G401.6 (cell line): Measurements from ENCODE around the gene MACROD1.
A peak's percentile ranks its signal among the peaks of the same experiment; 100 is the strongest.
"Not testable (repeated sequence)": the region's sequence is repeated elsewhere in the genome, so short reads cannot be mapped to it uniquely, and the experiment has no call there.

ENCODE experiments used
- FAIRE-seq: peaks from 2 replicates; lab custom pipeline; 2012; peaks lifted over from hg19 to GRCh38; lab: Jason Lieb, UNC

MACROD1 gene

DNA sequence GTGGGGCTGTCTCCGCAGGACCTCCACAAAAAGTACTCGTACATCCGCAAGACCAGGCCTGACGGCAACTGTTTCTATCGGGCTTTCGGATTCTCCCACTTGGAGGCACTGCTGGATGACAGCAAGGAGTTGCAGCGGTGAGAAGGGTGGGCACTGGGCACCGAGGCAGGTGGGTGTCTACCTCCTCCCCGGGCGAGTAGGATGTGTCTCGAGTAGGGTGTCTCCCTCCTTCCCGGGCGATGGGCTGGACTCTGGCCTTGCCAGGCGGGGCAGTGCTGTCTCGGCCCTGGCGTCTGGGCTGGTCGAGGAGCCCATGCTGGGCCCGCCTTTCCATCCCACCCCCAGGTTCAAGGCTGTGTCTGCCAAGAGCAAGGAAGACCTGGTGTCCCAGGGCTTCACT lies 169.4 kb downstream of the MACROD1 start:
- no peak for FAIRE-seq

DNA sequence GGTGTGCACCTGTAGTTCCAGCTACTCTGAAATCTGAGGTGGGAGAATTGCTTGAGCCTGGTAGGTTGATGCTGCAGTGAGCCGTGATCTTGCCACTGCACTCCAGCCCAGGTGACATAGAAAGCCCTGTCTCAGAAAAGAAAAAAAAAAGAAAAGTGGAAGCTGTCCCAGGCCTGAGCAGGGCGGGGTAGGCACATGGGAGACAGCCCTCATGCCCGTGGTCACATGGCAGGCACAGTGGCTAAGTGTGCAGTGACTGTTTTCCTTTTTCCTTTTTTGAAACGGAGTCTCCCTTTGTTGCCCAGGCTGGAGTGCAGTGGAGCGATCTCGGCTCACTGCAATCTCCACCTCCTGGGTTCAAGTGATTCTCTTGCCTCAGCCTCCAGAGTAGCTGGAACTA lies 171.9 kb downstream of the MACROD1 start:
- no peak for FAIRE-seq

DNA sequence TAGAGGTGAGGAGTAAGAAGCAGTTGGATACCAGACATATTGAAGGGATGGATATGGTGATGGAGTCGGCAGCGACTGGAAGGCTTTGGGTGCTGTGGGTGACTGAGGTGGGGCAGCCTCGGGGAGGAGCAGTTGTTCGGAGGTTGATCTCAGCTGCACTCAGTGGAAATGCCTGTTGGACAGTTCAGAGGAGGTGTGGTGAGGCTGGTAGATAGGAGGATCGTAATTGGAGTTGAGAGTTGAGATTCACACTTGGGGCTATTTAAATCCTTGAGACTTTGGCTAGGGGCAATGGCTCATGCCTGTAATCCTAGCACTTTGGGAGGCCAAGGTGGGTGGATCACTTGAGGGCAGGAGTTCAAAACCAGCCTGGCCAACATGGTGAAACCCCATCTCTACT lies 172.8 kb downstream of the MACROD1 start:
- no peak for FAIRE-seq

DNA sequence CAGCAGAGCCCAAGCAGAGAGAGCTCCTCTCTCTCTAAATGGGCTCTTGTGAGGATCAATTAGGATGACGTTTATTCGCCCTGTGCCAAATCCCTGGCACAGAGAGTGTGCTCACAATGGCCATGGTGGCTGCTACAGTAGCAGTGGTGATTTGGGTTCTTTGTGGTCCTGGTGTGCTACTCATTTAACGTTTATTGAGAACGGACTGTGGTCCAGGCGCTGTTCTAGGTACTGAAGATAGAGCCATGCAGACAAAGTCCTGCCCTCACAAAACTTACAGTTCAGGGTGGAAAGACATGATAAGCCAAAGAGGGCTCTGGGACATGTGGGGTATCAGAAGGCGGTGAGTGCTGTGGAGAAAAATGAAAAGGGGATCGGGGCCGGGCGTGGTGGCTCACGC lies 174.4 kb downstream of the MACROD1 start:
- no peak for FAIRE-seq

DNA sequence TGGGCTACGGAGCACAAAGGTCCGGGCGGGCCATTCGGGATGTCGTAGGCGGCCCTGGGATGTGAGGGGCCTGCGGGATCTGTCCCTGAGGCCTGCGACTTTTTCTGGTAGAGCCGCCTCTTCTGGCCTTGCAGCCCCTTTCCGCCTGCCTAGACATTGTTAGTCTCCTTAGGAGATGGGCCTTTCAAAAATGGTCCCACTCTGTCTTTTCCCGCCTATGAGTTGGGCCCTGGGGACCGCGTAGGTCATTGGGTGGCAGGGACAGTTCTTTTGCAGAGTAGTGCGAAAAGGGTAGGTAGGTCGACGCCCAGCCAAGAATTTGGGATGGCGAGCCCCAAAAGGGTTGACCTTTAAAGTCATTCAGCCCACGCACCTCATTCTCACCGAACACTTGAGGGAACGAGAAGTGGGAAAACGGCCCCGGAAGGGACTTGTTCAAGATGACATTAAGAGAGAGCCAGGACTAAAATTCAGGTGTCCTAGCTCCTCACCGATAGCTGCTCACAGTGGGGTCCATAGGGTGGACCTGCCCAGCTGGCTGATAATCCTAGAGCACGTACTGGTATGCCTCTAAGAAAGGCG lies 178.9 kb downstream of the MACROD1 start:
- no peak for FAIRE-seq

DNA sequence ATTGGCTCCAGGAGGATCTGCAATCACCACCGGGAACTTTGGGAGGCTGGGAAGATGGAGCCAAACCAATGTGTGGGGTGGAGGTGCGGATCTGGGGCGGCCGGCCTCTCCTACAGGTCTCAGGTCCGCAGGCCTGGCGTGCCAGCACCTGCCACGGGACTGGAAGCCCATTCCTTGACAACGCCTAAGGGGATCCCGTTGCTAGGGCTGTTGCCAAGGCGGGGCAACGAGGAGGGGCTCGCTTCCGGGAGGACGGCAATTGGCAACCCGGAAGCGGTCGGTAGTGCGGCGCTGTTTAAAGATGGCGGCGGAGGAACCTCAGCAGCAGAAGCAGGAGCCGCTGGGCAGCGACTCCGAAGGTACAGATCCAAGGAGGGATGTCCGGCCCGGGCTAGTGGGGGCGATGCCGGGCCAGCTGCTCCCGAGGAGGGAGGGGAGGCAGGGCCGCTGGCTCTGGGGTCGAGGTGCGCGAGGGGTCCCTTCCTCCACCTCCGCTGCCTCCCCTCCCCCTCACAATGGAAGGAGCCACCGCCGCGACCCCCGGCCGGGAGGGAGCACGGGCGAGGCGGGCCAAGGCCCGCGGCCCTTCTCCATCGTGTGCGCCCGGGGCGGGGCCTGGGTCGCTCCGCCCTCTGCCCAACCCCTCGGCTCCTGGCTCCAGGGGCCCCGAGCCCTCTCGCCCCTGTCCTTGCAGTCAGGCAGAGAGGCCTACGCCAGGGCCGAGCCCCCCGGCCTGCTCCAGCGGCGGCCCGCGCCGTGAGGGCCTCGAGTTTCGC lies 179.6 kb downstream of the MACROD1 start, which contains the start of gene OTUB1:
TSS of gene OTUB1 (plus strand) at position 283 of the 776 bp plus-strand sequence. CDS start at position 302, 19 bp downstream.
- FAIRE-seq = peak; percentile 97

DNA sequence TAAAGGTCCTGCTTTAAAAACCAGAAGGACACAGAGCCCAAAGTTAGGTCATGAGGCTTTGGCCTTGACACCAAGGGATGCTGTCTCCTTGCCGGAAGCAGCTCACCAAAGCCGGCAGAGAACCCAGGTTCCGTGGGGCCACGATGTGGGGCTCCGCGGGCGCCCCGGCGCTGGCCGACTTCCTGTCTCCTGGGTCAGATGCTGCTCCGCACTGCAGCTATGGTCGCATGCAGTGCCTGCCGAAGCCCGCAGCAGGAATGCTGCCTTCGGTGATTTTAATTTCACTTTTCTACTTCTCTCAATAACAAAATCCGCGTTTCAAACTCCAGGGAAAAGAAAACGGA lies 180.1 kb downstream of the MACROD1 start:
- FAIRE-seq = no peak

DNA sequence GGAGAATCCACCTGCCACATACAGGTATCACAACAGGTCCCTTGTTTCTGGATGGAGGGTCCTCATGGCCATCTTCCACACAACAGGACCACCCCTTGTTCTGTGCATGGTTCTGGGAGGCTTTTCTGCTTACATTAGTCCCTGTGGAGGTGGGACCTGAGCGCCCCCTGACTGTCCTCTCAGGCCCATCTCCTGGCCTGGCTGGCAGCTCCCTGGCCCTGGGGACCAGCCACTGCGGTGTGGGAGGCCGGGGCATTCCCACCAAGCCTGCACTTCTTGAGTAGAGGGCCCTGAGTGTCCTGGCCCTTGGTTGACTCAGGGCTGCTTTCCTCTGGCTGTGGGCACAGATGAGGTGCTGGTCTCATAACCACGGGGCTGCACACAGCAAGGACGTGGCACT lies 186.5 kb downstream of the MACROD1 start:
- no peak for FAIRE-seq

DNA sequence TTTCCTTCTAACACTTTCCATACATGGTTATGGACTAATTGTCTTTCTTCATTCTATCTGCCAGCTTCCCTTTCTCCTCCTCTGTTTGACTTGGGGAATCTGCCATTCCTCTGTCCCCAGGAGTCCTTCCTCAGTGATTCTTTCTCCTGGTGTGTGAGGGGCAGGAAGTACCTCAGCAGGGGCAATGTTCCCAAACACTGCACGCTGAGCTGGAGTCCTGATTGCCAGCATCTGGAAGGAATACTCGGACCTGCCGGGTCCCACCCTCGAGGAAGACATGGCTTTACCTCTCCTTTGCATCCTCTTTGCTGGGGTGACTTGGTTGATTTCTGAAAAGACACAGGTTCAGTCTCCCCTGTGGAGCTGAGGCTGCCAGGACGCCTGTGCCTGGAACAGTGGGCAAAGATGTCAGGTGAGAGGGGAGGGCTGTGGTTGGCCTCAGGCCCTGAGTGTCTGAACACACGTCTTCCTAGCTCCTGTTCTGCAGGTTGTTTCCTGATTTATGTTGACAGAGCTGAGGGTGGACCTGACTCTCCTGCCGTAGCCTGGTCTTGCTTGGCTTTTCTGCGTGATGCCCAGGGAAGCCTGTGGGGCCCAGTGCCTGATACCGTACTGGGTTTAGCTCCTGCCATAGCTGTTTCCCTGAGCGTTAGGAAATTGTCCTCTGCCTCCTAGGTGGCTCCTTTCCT lies 187.2 kb downstream of the MACROD1 start:
- FAIRE-seq = no peak

DNA sequence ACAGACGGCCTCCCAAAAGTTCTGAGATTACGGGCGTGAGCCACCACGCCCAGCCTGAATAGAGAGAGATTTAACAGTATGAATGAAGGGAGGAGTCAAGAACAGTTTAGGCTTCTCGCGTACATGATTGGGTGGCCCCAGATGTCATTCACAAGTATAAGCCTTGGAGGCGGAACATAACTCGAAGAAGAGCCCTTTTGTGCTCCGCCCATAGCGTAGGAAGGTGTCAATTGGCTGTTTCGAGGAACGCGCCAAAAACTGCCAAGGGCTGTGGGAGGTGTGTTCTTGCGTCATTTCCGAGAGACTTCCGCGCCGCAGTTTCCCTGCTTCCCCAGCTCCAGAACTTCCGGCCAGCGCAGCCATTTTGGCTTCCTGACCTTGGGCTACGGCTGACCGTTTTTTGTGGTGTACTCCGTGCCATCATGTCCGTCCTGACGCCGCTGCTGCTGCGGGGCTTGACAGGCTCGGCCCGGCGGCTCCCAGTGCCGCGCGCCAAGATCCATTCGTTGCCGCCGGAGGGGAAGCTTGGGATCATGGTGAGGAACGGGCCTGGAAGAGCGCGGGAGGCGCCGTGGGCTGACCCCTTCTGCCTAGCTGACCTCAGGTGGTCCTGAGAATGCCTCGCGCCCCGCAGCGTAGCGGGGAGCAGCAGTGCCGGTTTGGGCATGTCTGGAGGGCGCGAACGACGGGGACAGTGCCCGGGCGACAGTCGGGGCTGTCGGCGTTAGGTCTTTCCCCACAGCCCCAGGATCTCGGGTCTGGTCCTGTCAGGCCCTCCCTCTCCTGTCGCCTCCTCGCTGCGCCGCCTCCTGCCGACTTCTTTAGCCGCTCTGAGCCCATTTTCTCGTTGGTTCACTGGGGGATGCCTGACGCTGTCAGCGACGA lies 191.4 kb downstream of the MACROD1 start, which contains the start of gene COX8A:
TSS of gene COX8A (plus strand) at position 362 of the 885 bp plus-strand sequence. CDS start at position 423, 61 bp downstream.
- peak; percentile 98 for FAIRE-seq

DNA sequence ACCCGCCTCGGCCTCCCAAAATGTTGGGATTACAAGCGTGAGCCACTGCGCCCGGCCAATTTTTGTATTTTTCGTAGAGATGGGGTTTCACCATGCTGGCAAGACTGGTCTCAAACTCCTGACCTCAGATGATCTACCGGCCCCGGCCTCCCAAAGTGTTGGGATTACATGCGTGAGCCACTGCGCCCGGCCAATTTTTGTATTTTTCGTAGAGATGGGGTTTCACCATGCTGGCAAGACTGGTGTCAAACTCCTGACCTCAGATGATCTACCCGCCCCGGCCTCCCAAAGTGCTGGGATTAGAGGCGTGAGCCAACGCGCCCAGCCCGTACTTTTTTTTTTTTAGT lies 192.0 kb downstream of the MACROD1 start:
- not testable (repeated sequence) for FAIRE-seq

DNA sequence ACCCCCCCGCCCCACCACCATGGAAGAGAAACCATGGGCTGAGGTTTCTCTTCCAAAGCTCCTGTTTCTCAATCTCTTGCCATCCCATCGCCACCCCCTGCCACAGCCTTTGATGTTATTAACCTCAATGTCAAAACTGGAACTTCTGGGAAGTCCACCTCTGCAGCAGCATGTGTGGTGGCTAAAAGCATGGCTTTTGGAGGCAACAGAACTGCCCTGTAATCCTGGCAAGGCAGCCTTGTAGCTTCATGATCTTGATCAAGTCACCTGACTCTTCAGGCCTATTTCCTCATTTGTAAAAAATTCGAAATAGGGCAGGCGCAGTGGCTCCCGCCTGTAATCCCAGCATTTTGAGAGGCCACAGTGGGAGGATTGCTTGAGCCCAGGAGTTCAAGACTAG lies 195.0 kb downstream of the MACROD1 start:
- no peak for FAIRE-seq

DNA sequence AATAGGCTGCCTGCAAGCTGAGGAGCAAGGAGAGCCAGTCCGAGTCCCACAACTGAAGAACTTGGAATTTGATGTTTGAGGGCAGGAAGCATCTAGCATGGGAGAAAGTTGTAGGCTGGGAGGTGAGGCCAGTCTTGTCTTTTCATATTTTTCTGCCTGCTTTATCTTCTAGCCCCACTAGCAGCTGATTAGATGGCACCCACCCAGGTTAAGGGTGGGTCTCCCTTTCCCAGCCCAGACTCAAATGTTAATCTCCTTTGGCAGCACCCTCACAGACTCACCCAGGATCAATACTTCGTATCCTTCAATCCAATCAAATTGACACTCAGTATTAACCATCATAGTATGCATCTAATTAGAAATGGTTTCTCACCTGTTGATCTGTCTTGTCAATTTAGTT lies 196.5 kb downstream of the MACROD1 start:
- no peak for FAIRE-seq

DNA sequence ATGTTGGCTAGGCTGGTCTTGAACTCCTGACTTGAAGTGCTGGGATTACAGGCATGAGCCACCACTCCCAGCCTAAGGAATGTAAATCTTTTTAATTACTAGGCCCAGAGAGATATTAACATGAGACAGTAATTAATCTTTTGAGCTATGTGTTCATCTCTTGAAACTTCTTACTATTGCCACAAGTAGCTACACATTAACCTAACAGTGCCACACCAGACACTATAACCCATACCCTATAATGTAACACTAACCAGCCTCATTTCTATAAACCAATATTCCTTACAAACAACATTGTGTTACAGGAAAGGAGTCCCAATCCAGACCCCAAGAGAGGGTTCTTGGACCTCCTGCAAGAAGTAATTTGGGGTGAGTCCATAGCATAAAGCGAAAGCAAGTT lies 199.5 kb downstream of the MACROD1 start:
- no peak for FAIRE-seq

DNA sequence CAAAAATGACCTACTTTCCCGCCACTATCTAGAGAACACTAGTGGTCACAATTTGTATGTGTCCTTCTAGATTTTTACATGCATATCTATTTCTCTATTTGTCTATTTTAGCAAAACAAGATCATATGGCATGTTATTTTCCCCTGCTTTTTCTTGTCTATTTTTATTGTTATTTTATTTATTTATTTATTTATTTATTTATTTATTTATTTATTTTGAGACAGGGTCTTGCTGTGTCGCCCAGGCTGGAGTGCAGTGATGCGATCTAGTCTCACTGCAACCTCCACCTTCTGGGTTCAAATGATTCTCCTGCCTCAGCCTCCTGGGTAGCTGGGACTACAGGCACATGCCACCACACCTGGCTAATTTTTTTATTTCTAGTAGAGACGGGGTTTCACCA lies 202.0 kb downstream of the MACROD1 start:
- not testable (repeated sequence) for FAIRE-seq

DNA sequence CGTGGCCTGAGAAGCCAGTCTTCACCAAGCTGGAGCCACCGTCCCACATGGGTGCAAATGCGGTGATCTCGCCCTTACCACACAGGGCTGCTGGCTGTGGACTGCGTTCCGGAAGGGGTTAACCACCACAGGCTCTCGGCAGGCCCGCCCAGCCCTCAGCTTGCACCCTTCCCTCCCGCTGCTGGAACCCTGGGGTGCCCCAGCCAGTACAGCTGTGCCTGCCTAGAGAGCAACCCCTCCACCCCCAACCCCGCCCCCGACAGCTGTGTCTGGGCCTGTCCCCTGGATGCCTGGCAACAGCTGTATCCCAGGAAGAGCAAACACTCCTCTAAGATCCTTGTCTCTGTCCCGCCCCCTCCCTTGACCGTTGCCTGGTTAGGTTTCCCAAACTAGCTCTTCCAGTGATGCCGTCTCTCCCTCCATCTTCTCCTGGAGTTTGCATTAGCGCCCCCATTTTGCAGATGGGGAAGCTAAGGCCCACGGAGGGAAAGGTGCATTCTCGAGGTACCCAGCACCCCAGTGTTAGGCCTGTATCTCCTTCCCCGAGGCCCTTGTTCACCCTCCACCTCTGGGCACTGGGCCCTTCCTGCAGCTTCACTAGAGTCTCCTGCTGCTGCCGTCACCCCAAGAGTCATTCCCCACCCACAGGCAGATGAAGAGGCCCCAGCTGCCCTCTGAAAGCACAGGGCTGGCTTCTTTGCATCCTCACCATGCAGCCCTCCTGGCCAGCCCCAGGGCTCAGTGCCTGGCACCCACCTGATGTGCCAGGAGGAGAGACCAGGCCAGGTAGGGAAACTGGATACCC lies 204.1 kb downstream of the MACROD1 start:
- no peak for FAIRE-seq

DNA sequence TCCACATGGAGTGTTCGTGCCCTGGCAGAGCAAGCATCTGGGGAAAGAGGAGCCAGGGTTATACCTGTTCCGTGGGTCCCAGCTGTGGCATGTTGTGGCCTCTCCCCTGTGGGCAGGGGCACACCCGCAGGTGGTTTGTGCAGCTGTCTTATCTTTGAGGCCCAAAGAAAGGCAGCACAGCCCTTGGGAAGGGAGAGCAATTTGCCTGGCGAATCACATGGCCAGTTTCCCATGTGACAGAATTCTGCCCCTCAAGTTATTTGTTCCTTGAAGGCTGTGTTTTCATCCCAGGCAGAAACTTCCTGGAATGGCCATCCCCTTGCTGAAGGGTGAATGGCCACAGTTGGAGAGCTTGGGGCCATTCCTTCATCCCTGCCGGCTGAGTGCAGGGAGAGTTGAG lies 207.9 kb downstream of the MACROD1 start:
- FAIRE-seq = no peak

DNA sequence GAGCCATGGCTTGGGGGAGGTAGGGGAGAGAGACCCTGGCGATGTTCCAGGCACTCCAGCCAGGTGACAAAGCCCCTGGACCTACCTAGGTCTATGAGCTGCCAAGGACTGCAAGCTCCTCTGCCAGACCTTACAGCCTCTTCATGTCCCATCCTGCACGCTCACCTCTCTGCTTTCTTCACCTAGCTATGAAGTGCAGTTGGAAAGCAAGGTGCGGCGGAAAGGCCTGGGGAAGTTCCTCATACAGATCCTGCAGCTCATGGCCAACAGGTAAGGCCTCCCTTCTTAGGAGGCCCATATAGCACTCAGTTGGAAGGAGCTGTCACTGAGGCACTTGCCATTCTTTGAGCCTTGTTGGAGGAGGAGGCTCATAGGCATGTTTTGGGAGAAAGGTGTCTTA lies 213.3 kb downstream of the MACROD1 start:
- FAIRE-seq = no peak

DNA sequence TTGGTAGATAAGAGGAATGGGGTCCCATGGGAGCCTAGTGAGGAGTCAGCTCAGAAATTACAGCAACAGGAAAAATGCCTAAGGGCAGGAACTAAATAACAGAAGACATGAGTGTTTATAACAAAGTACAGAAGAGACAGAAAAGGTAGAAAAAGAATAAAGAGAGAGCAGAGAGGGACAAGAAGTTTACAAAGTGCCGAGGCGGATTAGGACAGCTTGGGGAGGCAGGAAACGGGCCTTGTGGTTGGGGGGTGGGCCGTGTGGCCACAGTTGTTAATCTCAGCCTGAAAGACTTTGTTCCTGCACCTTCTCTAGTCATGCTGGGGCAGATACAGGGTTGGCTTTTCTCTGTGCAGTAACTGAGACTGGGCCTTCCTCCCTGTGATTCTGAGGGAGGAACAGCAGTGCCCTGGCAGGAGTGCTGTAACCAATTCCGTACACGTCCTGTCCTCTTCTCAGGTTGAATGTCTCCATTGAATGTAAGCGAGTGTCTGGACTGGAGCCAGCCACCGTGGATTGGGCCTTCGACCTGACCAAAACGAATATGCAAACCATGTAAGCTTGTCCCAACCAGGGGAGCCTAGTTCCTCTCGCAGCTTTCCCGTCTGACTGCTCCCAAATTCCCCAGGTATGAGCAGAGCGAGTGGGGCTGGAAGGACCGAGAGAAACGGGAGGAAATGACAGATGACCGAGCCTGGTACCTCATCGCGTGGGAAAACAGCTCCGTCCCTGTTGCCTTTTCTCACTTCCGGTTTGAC lies 214.0 kb downstream of the MACROD1 start:
- FAIRE-seq = no peak
